ENCODE results near the gene FRRS1.

FRRS1 gene

GRCh38 chr1:99782920-99783319, 16.5 kb upstream of the FRRS1 start:
- TF ChIP-seq FOXP2 (optimal IDR thresholded peaks at IDR 0.05; ENCODE audit: borderline replicate concordance, extremely low read depth, extremely low read length, insufficient read depth), result no peak
- no peak for TF ChIP-seq REST (IDR thresholded peaks at IDR 0.05; ENCODE audit: insufficient read depth in 1 of 2, low read depth in 2 of 2, low read length in 2 of 2)
- no peak for TF ChIP-seq TAF1 (IDR thresholded peaks at IDR 0.05; ENCODE audit: borderline replicate concordance, insufficient read depth, low read length)
- no peak for TF ChIP-seq POLR2AphosphoS5 (IDR thresholded peaks at IDR 0.05; ENCODE audit: low read depth, low read length)
- no peak for TF ChIP-seq SIN3A (IDR thresholded peaks at IDR 0.05; ENCODE audit: borderline replicate concordance, insufficient read depth, low read length)

GRCh38 chr1:99782397-99782796, 16.0 kb upstream of the FRRS1 start:
- TF ChIP-seq POLR2AphosphoS5 (IDR thresholded peaks at IDR 0.05; ENCODE audit: low read depth, low read length) (no peak), FOXP2 (optimal IDR thresholded peaks at IDR 0.05; ENCODE audit: borderline replicate concordance, extremely low read depth, extremely low read length, insufficient read depth) (no peak), REST (IDR thresholded peaks at IDR 0.05; ENCODE audit: insufficient read depth in 1 of 2, low read depth in 2 of 2, low read length in 2 of 2) (no peak), TAF1 (IDR thresholded peaks at IDR 0.05; ENCODE audit: borderline replicate concordance, insufficient read depth, low read length) (no peak), SIN3A (IDR thresholded peaks at IDR 0.05; ENCODE audit: borderline replicate concordance, insufficient read depth, low read length) (no peak)

- TF ChIP-seq TAF1 (IDR thresholded peaks at IDR 0.05; ENCODE audit: borderline replicate concordance, insufficient read depth, low read length), result no peak
- no peak for TF ChIP-seq POLR2AphosphoS5 (IDR thresholded peaks at IDR 0.05; ENCODE audit: low read depth, low read length)
- no peak for TF ChIP-seq FOXP2 (optimal IDR thresholded peaks at IDR 0.05; ENCODE audit: borderline replicate concordance, extremely low read depth, extremely low read length, insufficient read depth)
- no peak for TF ChIP-seq SIN3A (IDR thresholded peaks at IDR 0.05; ENCODE audit: borderline replicate concordance, insufficient read depth, low read length)
- TF ChIP-seq REST (IDR thresholded peaks at IDR 0.05; ENCODE audit: insufficient read depth in 1 of 2, low read depth in 2 of 2, low read length in 2 of 2), result no peak
Measured at GRCh38 chr1:99781798-99782197, 15.4 kb upstream of the FRRS1 start.

GRCh38 chr1:99777752-99778151, 11.3 kb upstream of the FRRS1 start:
- no peak for TF ChIP-seq REST (IDR thresholded peaks at IDR 0.05; ENCODE audit: insufficient read depth in 1 of 2, low read depth in 2 of 2, low read length in 2 of 2)
- no peak for TF ChIP-seq POLR2AphosphoS5 (IDR thresholded peaks at IDR 0.05; ENCODE audit: low read depth, low read length)

GRCh38 chr1:99776120-99776519, 9.7 kb upstream of the FRRS1 start:
- no peak for TF ChIP-seq TAF1 (IDR thresholded peaks at IDR 0.05; ENCODE audit: borderline replicate concordance, insufficient read depth, low read length)
- TF ChIP-seq POLR2AphosphoS5 (IDR thresholded peaks at IDR 0.05; ENCODE audit: low read depth, low read length), result no peak
- no peak for TF ChIP-seq REST (IDR thresholded peaks at IDR 0.05; ENCODE audit: insufficient read depth in 1 of 2, low read depth in 2 of 2, low read length in 2 of 2)
- TF ChIP-seq SIN3A (IDR thresholded peaks at IDR 0.05; ENCODE audit: borderline replicate concordance, insufficient read depth, low read length), result no peak
- TF ChIP-seq FOXP2 (optimal IDR thresholded peaks at IDR 0.05; ENCODE audit: borderline replicate concordance, extremely low read depth, extremely low read length, insufficient read depth), result no peak

Data from PFSK-1 (cell line).